Spinal cord (tissue), 10 donors: ENCODE results near the gene DIPK2A. TPM values are rescaled to one million over a fixed set of nuclear protein-coding genes. Genes with fewer than 3 reads are reported as not detected.
A peak's percentile ranks its signal among the peaks of the same experiment; 100 is the strongest.

Experiments used
- DNase-seq, 6 donors: peaks; one replicate each; pipeline versions ENCODE4 v3.0.0 to v3.0.0-alpha.2; 2013 to 2015; ENCODE audit warnings: low spot score in 6 of 6, low read depth in 4 of 6
- H3K27ac ChIP-seq: one replicate; pipeline ENCODE4 v1.5.1; 2013; ENCODE audit warnings: low read depth, low read length, control low read depth
- H3K27me3 ChIP-seq: one replicate; pipeline ENCODE4 v1.6.1; 2013; ENCODE audit warnings: low read length; ENCODE audit not compliant: control insufficient read depth, insufficient read depth
- H3K36me3 ChIP-seq: one replicate; pipeline ENCODE4 v1.6.1; 2013; ENCODE audit warnings: low read length; ENCODE audit not compliant: control insufficient read depth, insufficient read depth
- H3K4me1 ChIP-seq: one replicate; pipeline ENCODE4 v1.6.1; 2013; ENCODE audit warnings: low read length; ENCODE audit not compliant: control insufficient read depth, insufficient read depth
- H3K4me3 ChIP-seq: one replicate; pipeline ENCODE4 v1.5.1; 2013; ENCODE audit warnings: low read depth, low read length, control low read depth
- H3K9me3 ChIP-seq: one replicate; pipeline ENCODE4 v1.6.1; 2013; ENCODE audit warnings: low read length; ENCODE audit not compliant: control insufficient read depth, insufficient read depth
- WGBS: methylation state at CpG from one replicate; pipeline ENCODE4 v1.1.5; 2013; ENCODE audit warnings: missing lambda C conversion rate; ENCODE audit not compliant: insufficient coverage; 5-methylcytosine and 5-hydroxymethylcytosine counted together
- polyA plus RNA-seq, 2 donors: library from polyadenylated mRNA; unstranded; fragments of 120-200 nt; gene quantifications; one replicate each; pipeline ENCODE4 v1.2.1, GENCODE V29; 2013; ENCODE audit not compliant: insufficient read length in 2 of 2
- total RNA-seq, 2 donors: library from RNA; depleted of rRNA in 1 of 2; stranded (reverse); fragments of 120-200 nt in 1 of 2; fragments of >200 nt in 1 of 2; gene quantifications; one replicate each; pipeline versions ENCODE4 v1.2.3 to v1.2.4, GENCODE V29; 2013 to 2014
- donor health status: healthy.

Gene DIPK2A
- total and polyA plus RNA-seq, 4 donors: 17.2 to 50.2 (median 29.1) TPM

GRCh38 chr3:143952569-143953072, 19.0 kb upstream of the DIPK2A start:
- Histone ChIP-seq H3K4me1 (no peaks in the 10 kb centered on the region), H3K27ac (no peak overlapping the region), H3K27me3 (no peaks in the 10 kb centered on the region), H3K9me3 (no peaks in the 10 kb centered on the region), H3K4me3 (no peak overlapping the region), H3K36me3 (no peaks in the 10 kb centered on the region)
- WGBS: 60% methylated on average over 1 of the region's 4 CpGs
- DNase-seq: peak in 1 of 6 donors; percentile 4

GRCh38 chr3:143955113-143955512, 16.5 kb upstream of the DIPK2A start:
- no peaks in the 10 kb centered on the region for H3K4me1 ChIP-seq
- no peak overlapping the region for H3K27ac ChIP-seq
- H3K4me3 ChIP-seq: no peak overlapping the region
- DNase-seq: no peak
- H3K9me3 ChIP-seq: no peaks in the 10 kb centered on the region
- no peaks in the 10 kb centered on the region for H3K27me3 ChIP-seq
- no peaks in the 10 kb centered on the region for H3K36me3 ChIP-seq

GRCh38 chr3:143956838-143957237, 14.8 kb upstream of the DIPK2A start:
- WGBS: no CpG with 5 or more reads among the region's 1 CpG
- H3K36me3 ChIP-seq: no peaks in the 10 kb centered on the region
- no peaks in the 10 kb centered on the region for H3K9me3 ChIP-seq
- no peaks in the 10 kb centered on the region for H3K4me1 ChIP-seq
- DNase-seq: no peak
- no peak overlapping the region for H3K27ac ChIP-seq
- no peak overlapping the region for H3K4me3 ChIP-seq
- H3K27me3 ChIP-seq: no peaks in the 10 kb centered on the region

DNA sequence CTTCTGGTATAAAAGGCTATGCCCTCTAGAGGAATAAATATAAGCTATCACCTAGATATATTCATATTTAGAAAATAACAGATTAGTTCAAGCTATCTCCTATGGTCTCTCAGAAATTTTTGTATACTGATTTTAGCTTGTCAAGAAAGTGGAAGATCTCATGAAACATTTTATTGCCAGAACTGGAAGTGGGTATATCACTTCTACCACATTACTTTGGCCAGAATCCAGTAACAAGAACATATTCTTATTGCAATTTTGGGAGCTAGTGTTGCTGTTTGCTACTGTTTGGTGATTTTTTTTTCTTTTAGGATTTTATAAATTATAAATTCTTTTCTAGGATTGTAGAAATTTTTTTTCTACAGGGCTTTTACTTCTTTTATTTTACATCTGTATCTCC, 14.2 kb upstream of the DIPK2A start:
- DNase-seq: no peak
- H3K4me3 ChIP-seq: no peak overlapping the region
- no peak overlapping the region for H3K27ac ChIP-seq
- H3K9me3 ChIP-seq: no peaks in the 10 kb centered on the region
- H3K27me3 ChIP-seq: no peaks in the 10 kb centered on the region
- H3K36me3 ChIP-seq: no peaks in the 10 kb centered on the region
- H3K4me1 ChIP-seq: no peaks in the 10 kb centered on the region

- H3K27me3 ChIP-seq: no peaks in the 10 kb centered on the region
- H3K27ac ChIP-seq: no peak overlapping the region
- DNase-seq: no peak
- H3K4me1 ChIP-seq: no peaks in the 10 kb centered on the region
- no peak overlapping the region for H3K4me3 ChIP-seq
- no peaks in the 10 kb centered on the region for H3K36me3 ChIP-seq
- H3K9me3 ChIP-seq: no peaks in the 10 kb centered on the region
These were observed 12.7 kb upstream of the DIPK2A start for GRCh38 chr3:143958966-143959365.

- Histone ChIP-seq H3K27me3 (no peaks in the 10 kb centered on the region), H3K27ac (no peak overlapping the region), H3K4me3 (no peak overlapping the region), H3K9me3 (no peaks in the 10 kb centered on the region), H3K36me3 (no peaks in the 10 kb centered on the region), H3K4me1 (no peaks in the 10 kb centered on the region)
- WGBS: no CpG with 5 or more reads among the region's 1 CpG
- DNase-seq: no peak
These were observed 10.3 kb upstream of the DIPK2A start for GRCh38 chr3:143961342-143961741.

DNA sequence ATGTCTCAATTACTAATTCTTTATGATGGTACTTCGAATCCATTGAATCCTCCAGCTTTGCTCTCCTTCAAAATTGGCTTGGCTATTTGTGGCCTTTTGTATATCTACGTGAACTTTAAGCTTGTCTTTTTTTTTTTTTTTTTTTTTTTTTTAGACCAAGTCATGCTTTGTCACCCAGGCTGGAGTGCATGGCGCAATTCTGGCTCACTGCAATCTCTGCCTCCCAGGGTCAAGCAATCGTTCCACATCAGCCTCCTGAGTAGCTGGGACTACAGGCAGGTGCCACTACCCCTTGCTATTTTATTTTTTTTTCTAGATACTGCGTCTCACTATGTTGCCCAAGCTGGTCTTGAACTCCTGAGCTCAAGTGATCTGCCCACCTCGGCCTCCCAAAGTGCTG, 7.7 kb upstream of the DIPK2A start:
- 100% methylated on average over 2 of the region's 6 CpGs for WGBS
- H3K27ac ChIP-seq: no peak overlapping the region
- H3K36me3 ChIP-seq: no peaks in the 10 kb centered on the region
- H3K4me3 ChIP-seq: no peak overlapping the region
- DNase-seq: no peak
- H3K4me1 ChIP-seq: no peaks in the 10 kb centered on the region
- no peaks in the 10 kb centered on the region for H3K9me3 ChIP-seq
- no peaks in the 10 kb centered on the region for H3K27me3 ChIP-seq

- no peaks in the 10 kb centered on the region for H3K9me3 ChIP-seq
- DNase-seq: peak in 1 of 6 donors; percentile 33
- H3K27me3 ChIP-seq: no peaks in the 10 kb centered on the region
- WGBS: 0% methylated on average over 37 of the region's 37 CpGs
- H3K27ac ChIP-seq: peak overlapping the region; percentile 99
- peak overlapping the region; percentile 93 for H3K4me3 ChIP-seq
- no peaks in the 10 kb centered on the region for H3K36me3 ChIP-seq
- peaks cover 8% of the 10 kb centered on the region for H3K4me1 ChIP-seq
These were observed 757 bp upstream of the DIPK2A start for GRCh38 chr3:143970773-143971358.

DNA sequence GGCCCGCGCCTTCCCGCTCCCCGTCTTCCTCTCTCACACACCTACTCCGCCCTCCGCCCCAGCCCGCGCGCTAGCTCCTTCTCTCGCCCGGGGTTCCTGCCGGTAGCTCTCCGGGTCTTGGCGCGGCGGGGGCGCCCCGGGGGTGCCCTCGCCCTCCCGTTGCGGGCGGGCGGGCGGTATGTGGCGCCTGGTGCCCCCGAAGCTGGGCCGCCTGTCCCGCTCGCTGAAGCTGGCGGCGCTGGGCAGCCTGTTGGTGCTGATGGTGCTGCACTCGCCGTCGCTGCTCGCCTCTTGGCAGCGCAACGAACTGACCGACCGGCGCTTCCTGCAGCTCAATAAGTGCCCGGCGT, 507 bp downstream of the DIPK2A start:
- DNase-seq: peak in 4 of 6 donors; percentile 40 to 84 (median 61)
- under 1% methylated on average over 42 of the region's 42 CpGs for WGBS
- peak overlapping the region; percentile 93 for H3K4me3 ChIP-seq
- peaks cover 8% of the 10 kb centered on the region for H3K4me1 ChIP-seq
- H3K36me3 ChIP-seq: no peaks in the 10 kb centered on the region
- H3K27me3 ChIP-seq: no peaks in the 10 kb centered on the region
- H3K9me3 ChIP-seq: no peaks in the 10 kb centered on the region
- peak overlapping the region; percentile 99 for H3K27ac ChIP-seq

DNA sequence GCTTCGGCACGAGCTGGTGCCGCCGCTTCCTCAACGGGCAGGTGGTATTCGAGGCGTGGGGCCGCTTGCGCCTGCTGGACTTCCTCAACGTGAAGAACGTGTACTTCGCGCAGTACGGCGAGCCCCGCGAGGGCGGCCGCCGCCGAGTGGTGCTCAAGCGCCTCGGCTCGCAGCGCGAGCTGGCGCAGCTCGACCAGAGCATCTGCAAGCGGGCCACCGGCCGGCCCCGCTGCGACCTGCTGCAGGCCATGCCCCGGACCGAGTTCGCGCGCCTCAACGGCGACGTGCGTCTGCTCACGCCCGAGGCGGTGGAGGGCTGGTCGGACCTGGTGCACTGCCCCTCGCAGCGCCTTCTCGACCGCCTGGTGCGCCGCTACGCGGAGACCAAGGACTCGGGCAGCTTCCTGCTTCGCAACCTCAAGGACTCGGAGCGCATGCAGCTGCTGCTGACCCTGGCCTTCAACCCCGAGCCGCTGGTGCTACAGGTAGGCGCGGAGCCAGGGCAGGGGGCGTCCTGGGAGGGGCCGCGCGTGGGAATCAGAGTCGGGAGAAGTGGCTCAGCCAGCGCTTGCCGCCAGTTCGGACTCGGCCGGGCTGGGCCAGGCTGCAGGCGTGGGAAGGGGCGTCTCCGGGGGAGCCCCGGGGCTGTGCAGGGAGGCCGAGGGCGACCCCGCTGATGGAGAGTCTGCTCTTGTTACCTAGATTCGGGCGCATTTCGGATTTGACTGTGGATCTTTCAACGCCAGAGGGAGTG, 1.1 kb downstream of the DIPK2A start:
- no peaks in the 10 kb centered on the region for H3K36me3 ChIP-seq
- H3K27ac ChIP-seq: peak overlapping the region; percentile 99
- DNase-seq: peak in 3 of 6 donors; percentile 57 to 94 (median 71)
- WGBS: under 1% methylated on average over 83 of the region's 83 CpGs
- H3K4me3 ChIP-seq: peak overlapping the region; percentile 93
- peaks cover 8% of the 10 kb centered on the region for H3K4me1 ChIP-seq
- no peaks in the 10 kb centered on the region for H3K27me3 ChIP-seq
- no peaks in the 10 kb centered on the region for H3K9me3 ChIP-seq
